ENCODE data around the gene PTPRN2.

PTPRN2 gene

GRCh38 chr7:157974678-157975230 lies 612.9 kb downstream of the PTPRN2 start:
- no peak for DNase-seq (ENCODE audit: low spot score)

- DNase-seq (ENCODE audit: low spot score) = no peak
Observed at GRCh38 chr7:157973971-157974677, 613.5 kb downstream of the PTPRN2 start.

- DNase-seq (ENCODE audit: low spot score) = no peak
Observed at GRCh38 chr7:157972914-157973313, 614.7 kb downstream of the PTPRN2 start.

GRCh38 chr7:157971501-157971900 lies 616.1 kb downstream of the PTPRN2 start:
- no peak for DNase-seq (ENCODE audit: low spot score)

- DNase-seq (ENCODE audit: low spot score) = no peak
Observed at GRCh38 chr7:157970744-157971143, 616.9 kb downstream of the PTPRN2 start.

GRCh38 chr7:157969995-157970394 lies 617.6 kb downstream of the PTPRN2 start:
- no peak for DNase-seq (ENCODE audit: low spot score)

GRCh38 chr7:157966490-157966889 lies 621.1 kb downstream of the PTPRN2 start:
- DNase-seq (ENCODE audit: low spot score) = no peak

GRCh38 chr7:157964521-157964920 lies 623.1 kb downstream of the PTPRN2 start:
- DNase-seq (ENCODE audit: low spot score) = no peak

- DNase-seq (ENCODE audit: low spot score) = no peak
Observed at GRCh38 chr7:157964016-157964415, 623.6 kb downstream of the PTPRN2 start.

GRCh38 chr7:157963526-157963925 lies 624.1 kb downstream of the PTPRN2 start:
- DNase-seq (ENCODE audit: low spot score) = no peak

- no peak for DNase-seq (ENCODE audit: low spot score)
Observed at GRCh38 chr7:157962458-157963306, 624.9 kb downstream of the PTPRN2 start.

GRCh38 chr7:157961731-157962457 lies 625.7 kb downstream of the PTPRN2 start:
- DNase-seq (ENCODE audit: low spot score) = no peak

GRCh38 chr7:157955348-157955999 lies 632.1 kb downstream of the PTPRN2 start:
- DNase-seq (ENCODE audit: low spot score) = no peak

GRCh38 chr7:157954901-157955300 lies 632.7 kb downstream of the PTPRN2 start:
- DNase-seq (ENCODE audit: low spot score) = no peak

- no peak for DNase-seq (ENCODE audit: low spot score)
Observed at GRCh38 chr7:157952841-157953645, 634.6 kb downstream of the PTPRN2 start.

- no peak for DNase-seq (ENCODE audit: low spot score)
Observed at GRCh38 chr7:157952050-157952667, 635.5 kb downstream of the PTPRN2 start.

- DNase-seq (ENCODE audit: low spot score) = no peak
Observed at GRCh38 chr7:157951300-157952049, 636.1 kb downstream of the PTPRN2 start.

- no peak for DNase-seq (ENCODE audit: low spot score)
Observed at GRCh38 chr7:157949711-157950110, 637.9 kb downstream of the PTPRN2 start.

GRCh38 chr7:157947504-157947903 lies 640.1 kb downstream of the PTPRN2 start:
- no peak for DNase-seq (ENCODE audit: low spot score)

Data from D341Med (cell line).